GM23338 (cell line): ENCODE measurements around the gene SPACA4. TPM values are rescaled to one million over a fixed set of nuclear protein-coding genes. Genes with fewer than 3 reads are reported as not detected.
"Not testable (repeated sequence)": the region's sequence is repeated elsewhere in the genome, so short reads cannot be mapped to it uniquely, and the experiment has no call there.

Source experiments
- ATAC-seq: fragments of 200-7000 bp; cut with Tn5 transposase; 3 replicates; pipeline ENCODE4 v1.9.1; 2020
- DNase-seq: peaks from one replicate; pipeline ENCODE4 v3.0.0-alpha.2; 2015; ENCODE audit warnings: low spot score
- H2AFZ ChIP-seq: fragments of 200-600 bp; sonication (generic); 2 replicates; pipeline ENCODE4 v1.8.0; 2016; ENCODE audit warnings: antibody characterized with exemption, mild to moderate bottlenecking, moderate library complexity
- H3F3A ChIP-seq: fragments of 200-600 bp; sonication (generic); replicated peaks from 2 replicates; pipeline ENCODE4 v1.8.0; 2017; ENCODE audit warnings: antibody characterized with exemption, mixed run types, low read depth
- H3K27ac ChIP-seq: fragments of 200-600 bp; sonication (generic); 2 replicates; pipeline ENCODE4 v1.6.1; 2016; ENCODE audit warnings: low read depth
- H3K27me3 ChIP-seq: fragments of 200-600 bp; sonication (generic); 2 replicates; pipeline ENCODE4 v1.8.0; 2016; ENCODE audit warnings: mild to moderate bottlenecking, mixed run types, moderate library complexity; ENCODE audit not compliant: insufficient read depth
- H3K36me3 ChIP-seq: fragments of 200-600 bp; sonication (generic); 2 replicates; pipeline ENCODE4 v1.8.0; 2016; ENCODE audit warnings: mild to moderate bottlenecking; ENCODE audit not compliant: insufficient read depth
- H3K4me1 ChIP-seq: fragments of 200-600 bp; sonication (generic); 2 replicates; pipeline ENCODE4 v1.8.0; 2016; ENCODE audit warnings: mild to moderate bottlenecking, moderate library complexity; ENCODE audit not compliant: insufficient read depth
- H3K4me2 ChIP-seq: fragments of 200-600 bp; sonication (generic); 2 replicates; pipeline ENCODE4 v1.7.1; 2017; ENCODE audit warnings: mixed run types
- H3K4me3 ChIP-seq: fragments of 200-600 bp; sonication (generic); 2 replicates; pipeline ENCODE4 v1.6.1; 2016; ENCODE audit warnings: mixed run types
- H3K79me2 ChIP-seq: fragments of 200-600 bp; sonication (generic); replicated peaks from 2 replicates; pipeline ENCODE4 v1.8.0; 2017; ENCODE audit warnings: mild to moderate bottlenecking; ENCODE audit not compliant: insufficient read depth
- H3K9me2 ChIP-seq: fragments of 200-600 bp; sonication (generic); 2 replicates; pipeline ENCODE4 v1.8.0; 2017; ENCODE audit not compliant: insufficient read depth
- H4K20me1 ChIP-seq: fragments of 200-600 bp; sonication (generic); replicated peaks from 2 replicates; pipeline ENCODE4 v1.8.0; 2017; ENCODE audit warnings: mild to moderate bottlenecking; ENCODE audit not compliant: insufficient read depth
- H3K27ac Mint-ChIP-seq: 2 replicates; pipeline ENCODE4 v1.8.0; 2020; ENCODE audit warnings: inconsistent platforms, mild to moderate bottlenecking, moderate library complexity, mixed read lengths
- H3K27me3 Mint-ChIP-seq: 3 replicates; pipeline ENCODE4 v1.8.0; 2022; ENCODE audit warnings: low read depth, mild to moderate bottlenecking, moderate library complexity, mixed read lengths, inconsistent platforms; ENCODE audit not compliant: insufficient read depth, poor library complexity
- H3K36me3 Mint-ChIP-seq: 3 replicates; pipeline ENCODE4 v1.8.0; 2021; ENCODE audit warnings: low read depth, mild to moderate bottlenecking, inconsistent platforms, moderate library complexity, mixed read lengths
- H3K4me1 Mint-ChIP-seq: 3 replicates; pipeline ENCODE4 v1.8.0; 2020; ENCODE audit warnings: mild to moderate bottlenecking, inconsistent platforms, mixed read lengths
- H3K4me3 Mint-ChIP-seq: 3 replicates; pipeline ENCODE4 v1.8.0; 2021; ENCODE audit warnings: moderate library complexity, mild to moderate bottlenecking, inconsistent platforms, mixed read lengths
- H3K9me3 Mint-ChIP-seq: 3 replicates; pipeline ENCODE4 v1.8.0; 2020; ENCODE audit warnings: moderate library complexity, mild to moderate bottlenecking, inconsistent platforms, mixed read lengths
- EZH2 ChIP-seq: fragments of 200-600 bp; sonication (generic); IDR thresholded peaks from one replicate; pipeline ENCODE4 v1.8.0; 2017; ENCODE audit warnings: antibody characterized with exemption, mild to moderate bottlenecking, low read depth; ENCODE audit not compliant: unreplicated experiment
- EZH2phosphoT487 ChIP-seq: fragments of 200-600 bp; sonication (generic); IDR thresholded peaks from one replicate; pipeline ENCODE4 v1.8.1; 2018; ENCODE audit warnings: antibody characterized with exemption; ENCODE audit not compliant: unreplicated experiment
- ZNF331 ChIP-seq: fragments of 250-450 bp; sonication (Bioruptor Pico); IDR thresholded peaks from 2 replicates; pipeline ENCODE4 v1.5.0; 2020; ENCODE audit warnings: low read depth, mild to moderate bottlenecking, moderate library complexity
- polyA plus RNA-seq: library from polyadenylated mRNA; unstranded; fragments of >200 nt; fragmentation: Nextera tagmentation; extraction: Ambion mirVana; gene quantifications from 2 replicates; pipeline ENCODE4 v1.2.1, GENCODE V29; 2016
- total RNA-seq: library from RNA; depleted of rRNA; stranded (reverse); fragments of >200 nt; shearing (Covaris generic); gene quantifications from 2 replicates; pipeline ENCODE4 v1.2.3, GENCODE V29; 2014
- TF ChIP-seq, protein P1 (sequence below), 2 experiments: fragments of 200-600 bp in 1 of 2; sonication (generic) in 1 of 2; conservative IDR thresholded peaks; 2 replicates each; pipeline versions ENCODE4 v1.5.1 to v1.6.1; 2016 to 2017; ENCODE audit warnings: antibody characterized with exemption in 2 of 2, low read depth in 2 of 2, mild to moderate bottlenecking in 2 of 2, moderate library complexity in 1 of 2
- TF ChIP-seq, protein P2 (sequence below): fragments of 250-450 bp; sonication (Bioruptor Pico); IDR thresholded peaks from 2 replicates; pipeline ENCODE4 v1.5.0; 2020; ENCODE audit warnings: mild to moderate bottlenecking, moderate library complexity

Gene SPACA4
- total and polyA plus RNA-seq, 2 experiments from 2014 or later: not detected

DNA sequence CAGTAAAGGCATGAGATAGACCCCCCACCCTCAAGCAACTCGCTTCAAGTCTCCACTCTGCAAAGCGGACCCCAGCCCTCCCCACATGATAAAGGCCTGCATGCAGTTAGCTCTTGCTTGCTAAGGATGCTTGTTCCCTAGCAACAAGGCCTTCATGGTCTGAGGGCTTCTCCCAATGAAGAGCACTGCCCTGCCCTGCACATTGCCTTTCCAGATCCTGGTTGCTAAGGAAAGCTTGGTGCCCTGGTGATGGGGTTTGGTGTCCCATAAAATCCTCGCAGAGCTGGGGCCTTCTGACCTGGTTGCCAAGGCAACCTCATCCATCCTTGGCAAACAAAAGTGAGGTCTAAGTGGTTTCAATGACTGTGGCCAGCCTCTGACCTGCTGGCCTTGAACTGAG, 24.7 kb downstream of the SPACA4 start:
- Mint-ChIP-seq H3K27me3 (peaks cover 31% of the 10 kb centered on the region), H3K27ac (peak overlapping the region; percentile 95; the same call in 1 of the 2 replicates), H3K4me1 (peaks cover 33% of the 10 kb centered on the region), H3K4me3 (peak overlapping the region; percentile 69), H3K36me3 (peaks cover 7% of the 10 kb centered on the region; the same call in 1 of the 3 replicates), H3K9me3 (no peaks in the 10 kb centered on the region; the same call in 2 of the 3 replicates)
- H3K4me1 ChIP-seq: peaks cover 23% of the 10 kb centered on the region
- no peak overlapping the region for H2AFZ ChIP-seq
- TF ChIP-seq, protein P1, sequence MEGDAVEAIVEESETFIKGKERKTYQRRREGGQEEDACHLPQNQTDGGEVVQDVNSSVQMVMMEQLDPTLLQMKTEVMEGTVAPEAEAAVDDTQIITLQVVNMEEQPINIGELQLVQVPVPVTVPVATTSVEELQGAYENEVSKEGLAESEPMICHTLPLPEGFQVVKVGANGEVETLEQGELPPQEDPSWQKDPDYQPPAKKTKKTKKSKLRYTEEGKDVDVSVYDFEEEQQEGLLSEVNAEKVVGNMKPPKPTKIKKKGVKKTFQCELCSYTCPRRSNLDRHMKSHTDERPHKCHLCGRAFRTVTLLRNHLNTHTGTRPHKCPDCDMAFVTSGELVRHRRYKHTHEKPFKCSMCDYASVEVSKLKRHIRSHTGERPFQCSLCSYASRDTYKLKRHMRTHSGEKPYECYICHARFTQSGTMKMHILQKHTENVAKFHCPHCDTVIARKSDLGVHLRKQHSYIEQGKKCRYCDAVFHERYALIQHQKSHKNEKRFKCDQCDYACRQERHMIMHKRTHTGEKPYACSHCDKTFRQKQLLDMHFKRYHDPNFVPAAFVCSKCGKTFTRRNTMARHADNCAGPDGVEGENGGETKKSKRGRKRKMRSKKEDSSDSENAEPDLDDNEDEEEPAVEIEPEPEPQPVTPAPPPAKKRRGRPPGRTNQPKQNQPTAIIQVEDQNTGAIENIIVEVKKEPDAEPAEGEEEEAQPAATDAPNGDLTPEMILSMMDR (conservative IDR thresholded peaks at IDR 0.05; ENCODE audit: low read depth in 2 of 2): no peak
- no peak for TF ChIP-seq ZNF331 (CRISPR knock-in tag)
- no peak for TF ChIP-seq EZH2
- TF ChIP-seq EZH2phosphoT487: no peak
- TF ChIP-seq, protein P2, sequence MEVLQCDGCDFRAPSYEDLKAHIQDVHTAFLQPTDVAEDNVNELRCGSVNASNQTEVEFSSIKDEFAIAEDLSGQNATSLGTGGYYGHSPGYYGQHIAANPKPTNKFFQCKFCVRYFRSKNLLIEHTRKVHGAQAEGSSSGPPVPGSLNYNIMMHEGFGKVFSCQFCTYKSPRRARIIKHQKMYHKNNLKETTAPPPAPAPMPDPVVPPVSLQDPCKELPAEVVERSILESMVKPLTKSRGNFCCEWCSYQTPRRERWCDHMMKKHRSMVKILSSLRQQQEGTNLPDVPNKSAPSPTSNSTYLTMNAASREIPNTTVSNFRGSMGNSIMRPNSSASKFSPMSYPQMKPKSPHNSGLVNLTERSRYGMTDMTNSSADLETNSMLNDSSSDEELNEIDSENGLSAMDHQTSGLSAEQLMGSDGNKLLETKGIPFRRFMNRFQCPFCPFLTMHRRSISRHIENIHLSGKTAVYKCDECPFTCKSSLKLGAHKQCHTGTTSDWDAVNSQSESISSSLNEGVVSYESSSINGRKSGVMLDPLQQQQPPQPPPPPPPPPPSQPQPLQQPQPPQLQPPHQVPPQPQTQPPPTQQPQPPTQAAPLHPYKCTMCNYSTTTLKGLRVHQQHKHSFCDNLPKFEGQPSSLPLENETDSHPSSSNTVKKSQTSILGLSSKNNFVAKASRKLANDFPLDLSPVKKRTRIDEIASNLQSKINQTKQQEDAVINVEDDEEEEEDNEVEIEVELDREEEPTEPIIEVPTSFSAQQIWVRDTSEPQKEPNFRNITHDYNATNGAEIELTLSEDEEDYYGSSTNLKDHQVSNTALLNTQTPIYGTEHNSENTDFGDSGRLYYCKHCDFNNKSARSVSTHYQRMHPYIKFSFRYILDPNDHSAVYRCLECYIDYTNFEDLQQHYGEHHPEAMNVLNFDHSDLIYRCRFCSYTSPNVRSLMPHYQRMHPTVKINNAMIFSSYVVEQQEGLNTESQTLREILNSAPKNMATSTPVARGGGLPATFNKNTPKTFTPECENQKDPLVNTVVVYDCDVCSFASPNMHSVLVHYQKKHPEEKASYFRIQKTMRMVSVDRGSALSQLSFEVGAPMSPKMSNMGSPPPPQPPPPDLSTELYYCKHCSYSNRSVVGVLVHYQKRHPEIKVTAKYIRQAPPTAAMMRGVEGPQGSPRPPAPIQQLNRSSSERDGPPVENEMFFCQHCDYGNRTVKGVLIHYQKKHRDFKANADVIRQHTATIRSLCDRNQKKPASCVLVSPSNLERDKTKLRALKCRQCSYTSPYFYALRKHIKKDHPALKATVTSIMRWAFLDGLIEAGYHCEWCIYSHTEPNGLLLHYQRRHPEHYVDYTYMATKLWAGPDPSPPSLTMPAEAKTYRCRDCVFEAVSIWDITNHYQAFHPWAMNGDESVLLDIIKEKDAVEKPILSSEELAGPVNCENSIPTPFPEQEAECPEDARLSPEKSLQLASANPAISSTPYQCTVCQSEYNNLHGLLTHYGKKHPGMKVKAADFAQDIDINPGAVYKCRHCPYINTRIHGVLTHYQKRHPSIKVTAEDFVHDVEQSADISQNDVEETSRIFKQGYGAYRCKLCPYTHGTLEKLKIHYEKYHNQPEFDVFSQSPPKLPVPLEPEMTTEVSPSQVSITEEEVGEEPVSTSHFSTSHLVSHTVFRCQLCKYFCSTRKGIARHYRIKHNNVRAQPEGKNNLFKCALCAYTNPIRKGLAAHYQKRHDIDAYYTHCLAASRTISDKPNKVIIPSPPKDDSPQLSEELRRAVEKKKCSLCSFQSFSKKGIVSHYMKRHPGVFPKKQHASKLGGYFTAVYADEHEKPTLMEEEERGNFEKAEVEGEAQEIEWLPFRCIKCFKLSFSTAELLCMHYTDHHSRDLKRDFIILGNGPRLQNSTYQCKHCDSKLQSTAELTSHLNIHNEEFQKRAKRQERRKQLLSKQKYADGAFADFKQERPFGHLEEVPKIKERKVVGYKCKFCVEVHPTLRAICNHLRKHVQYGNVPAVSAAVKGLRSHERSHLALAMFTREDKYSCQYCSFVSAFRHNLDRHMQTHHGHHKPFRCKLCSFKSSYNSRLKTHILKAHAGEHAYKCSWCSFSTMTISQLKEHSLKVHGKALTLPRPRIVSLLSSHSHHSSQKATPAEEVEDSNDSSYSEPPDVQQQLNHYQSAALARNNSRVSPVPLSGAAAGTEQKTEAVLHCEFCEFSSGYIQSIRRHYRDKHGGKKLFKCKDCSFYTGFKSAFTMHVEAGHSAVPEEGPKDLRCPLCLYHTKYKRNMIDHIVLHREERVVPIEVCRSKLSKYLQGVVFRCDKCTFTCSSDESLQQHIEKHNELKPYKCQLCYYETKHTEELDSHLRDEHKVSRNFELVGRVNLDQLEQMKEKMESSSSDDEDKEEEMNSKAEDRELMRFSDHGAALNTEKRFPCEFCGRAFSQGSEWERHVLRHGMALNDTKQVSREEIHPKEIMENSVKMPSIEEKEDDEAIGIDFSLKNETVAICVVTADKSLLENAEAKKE (CRISPR knock-in tag): no peak
- no peaks in the 10 kb centered on the region for H3K9me2 ChIP-seq
- DNase-seq (peak; percentile 42), ATAC-seq (no peak)
- peak overlapping the region; percentile 97 for H3K27ac ChIP-seq
- H3K79me2 ChIP-seq: no peaks in the 10 kb centered on the region
- H3K4me2 ChIP-seq: peak overlapping the region; percentile 89
- H3K4me3 ChIP-seq: peak overlapping the region; percentile 64
- H3F3A ChIP-seq: peaks cover 36% of the 10 kb centered on the region
- H3K27me3 ChIP-seq: peaks cover 7% of the 10 kb centered on the region
- no peaks in the 10 kb centered on the region for H3K36me3 ChIP-seq
- H4K20me1 ChIP-seq: peaks cover 5% of the 10 kb centered on the region

DNA sequence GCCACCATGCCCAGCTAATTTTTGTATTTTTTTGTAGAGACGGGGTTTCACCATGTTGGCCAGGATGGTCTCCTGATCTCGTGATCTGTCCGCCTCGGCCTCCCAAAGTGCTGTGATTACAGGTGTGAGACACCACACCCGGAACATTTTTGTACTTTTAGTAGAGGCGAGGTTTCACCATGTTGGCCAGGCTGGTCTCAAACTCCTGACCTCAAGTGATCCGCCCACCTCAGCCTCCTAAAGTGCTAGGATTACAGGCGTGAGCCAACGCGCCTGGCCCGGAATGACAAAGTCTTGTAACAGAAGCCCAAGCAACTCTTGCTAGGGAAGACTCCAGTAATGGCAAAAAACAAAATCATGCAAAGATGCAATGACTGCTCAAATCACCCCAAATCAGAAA, 25.7 kb downstream of the SPACA4 start:
- Mint-ChIP-seq H3K27me3 (peaks cover 34% of the 10 kb centered on the region), H3K4me1 (peaks cover 30% of the 10 kb centered on the region)
- H3K9me3 Mint-ChIP-seq, H3K36me3 Mint-ChIP-seq, H3K4me3 Mint-ChIP-seq, H3K4me3 ChIP-seq, H3K9me2 ChIP-seq, H2AFZ ChIP-seq, H4K20me1 ChIP-seq, H3K36me3 ChIP-seq, H3K4me2 ChIP-seq, ATAC-seq, DNase-seq, H3K27ac Mint-ChIP-seq, H3K79me2 ChIP-seq, H3K27ac ChIP-seq: not testable (repeated sequence)
- Histone ChIP-seq H3F3A (peaks cover 45% of the 10 kb centered on the region), H3K27me3 (peaks cover 14% of the 10 kb centered on the region), H3K4me1 (peaks cover 23% of the 10 kb centered on the region)
